ENCODE data around the gene ZMAT5. TPM values are rescaled to one million over a fixed set of nuclear protein-coding genes. Genes with fewer than 3 reads are reported as not detected.

ZMAT5 gene, protein sequence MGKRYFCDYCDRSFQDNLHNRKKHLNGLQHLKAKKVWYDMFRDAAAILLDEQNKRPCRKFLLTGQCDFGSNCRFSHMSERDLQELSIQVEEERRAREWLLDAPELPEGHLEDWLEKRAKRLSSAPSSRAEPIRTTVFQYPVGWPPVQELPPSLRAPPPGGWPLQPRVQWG
- total RNA-seq = 18.2 and 21.7 TPM in 2 replicates

DNA sequence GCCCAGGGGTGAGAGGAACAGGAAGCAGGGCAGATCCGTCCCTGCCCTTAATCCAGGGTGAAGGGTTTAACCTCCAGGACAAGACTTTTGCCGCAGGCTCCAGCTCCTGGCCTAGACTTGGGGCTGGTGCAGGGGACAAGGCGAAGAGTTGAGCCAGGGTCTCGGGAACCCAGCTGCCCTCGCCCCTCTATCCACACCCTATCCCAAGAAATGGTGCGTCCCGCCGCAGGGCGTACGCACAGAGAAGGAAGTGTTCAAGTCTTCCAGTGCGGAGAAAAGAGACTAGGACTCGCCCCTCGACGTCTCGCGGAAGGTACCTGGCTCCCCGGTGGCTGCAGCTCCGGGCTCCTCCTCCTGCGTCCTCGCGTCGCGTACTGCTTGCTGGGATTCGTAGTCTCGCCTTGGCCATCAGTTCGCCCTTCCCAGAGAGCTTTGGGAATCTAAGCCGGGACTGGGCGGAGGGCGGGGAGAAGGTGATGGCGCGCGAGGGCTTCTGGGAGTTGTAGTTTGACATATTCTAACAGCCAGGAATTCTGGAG, at the start of gene ZMAT5:
Gene ZMAT5 (minus strand): TSS at position 376 of the 539 bp plus-strand sequence. CDS start 18,463 bp downstream, outside the sequence.

DNA sequence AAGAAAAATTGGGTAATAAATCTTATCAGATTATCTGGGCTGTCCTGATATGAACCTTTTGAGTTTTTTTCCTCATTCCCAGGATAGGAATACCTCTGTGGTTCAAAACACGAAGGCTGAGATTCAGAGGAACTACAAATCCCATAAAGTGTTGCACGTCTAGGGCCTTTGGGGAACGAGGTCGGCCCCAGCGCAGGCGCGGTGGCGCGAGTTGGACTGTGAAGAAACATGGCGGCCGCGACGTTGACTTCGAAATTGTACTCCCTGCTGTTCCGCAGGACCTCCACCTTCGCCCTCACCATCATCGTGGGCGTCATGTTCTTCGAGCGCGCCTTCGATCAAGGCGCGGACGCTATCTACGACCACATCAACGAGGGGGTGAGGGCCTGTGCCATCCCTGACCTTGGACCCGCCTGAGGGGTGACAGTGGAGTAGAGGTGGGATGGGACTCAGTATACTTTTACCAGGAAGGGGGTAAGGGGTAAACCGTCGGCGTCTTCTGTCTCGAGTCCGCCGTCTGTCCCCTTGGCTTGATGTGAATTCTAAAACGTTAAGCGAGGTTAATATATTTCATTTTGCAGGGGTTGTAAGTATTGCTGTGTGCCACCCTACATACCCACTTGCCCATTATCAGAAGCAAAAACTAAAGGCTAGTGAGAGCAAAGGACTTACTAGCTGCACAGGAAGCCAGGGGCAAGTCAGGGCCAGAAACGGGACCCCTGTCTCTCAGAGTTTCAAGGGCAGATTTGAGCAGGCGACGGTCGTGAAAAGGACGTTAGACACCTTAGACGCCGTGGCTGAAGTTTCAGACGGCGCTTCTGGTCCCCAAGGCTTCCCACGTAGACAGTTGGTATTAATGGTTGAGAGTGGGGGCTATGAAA, 604 bp upstream of the ZMAT5 start, which contains the start of gene UQCR10:
Gene UQCR10 (plus strand): TSS at position 199 of the 881 bp plus-strand sequence. CDS start 30 bp downstream, at position 229.

DNA sequence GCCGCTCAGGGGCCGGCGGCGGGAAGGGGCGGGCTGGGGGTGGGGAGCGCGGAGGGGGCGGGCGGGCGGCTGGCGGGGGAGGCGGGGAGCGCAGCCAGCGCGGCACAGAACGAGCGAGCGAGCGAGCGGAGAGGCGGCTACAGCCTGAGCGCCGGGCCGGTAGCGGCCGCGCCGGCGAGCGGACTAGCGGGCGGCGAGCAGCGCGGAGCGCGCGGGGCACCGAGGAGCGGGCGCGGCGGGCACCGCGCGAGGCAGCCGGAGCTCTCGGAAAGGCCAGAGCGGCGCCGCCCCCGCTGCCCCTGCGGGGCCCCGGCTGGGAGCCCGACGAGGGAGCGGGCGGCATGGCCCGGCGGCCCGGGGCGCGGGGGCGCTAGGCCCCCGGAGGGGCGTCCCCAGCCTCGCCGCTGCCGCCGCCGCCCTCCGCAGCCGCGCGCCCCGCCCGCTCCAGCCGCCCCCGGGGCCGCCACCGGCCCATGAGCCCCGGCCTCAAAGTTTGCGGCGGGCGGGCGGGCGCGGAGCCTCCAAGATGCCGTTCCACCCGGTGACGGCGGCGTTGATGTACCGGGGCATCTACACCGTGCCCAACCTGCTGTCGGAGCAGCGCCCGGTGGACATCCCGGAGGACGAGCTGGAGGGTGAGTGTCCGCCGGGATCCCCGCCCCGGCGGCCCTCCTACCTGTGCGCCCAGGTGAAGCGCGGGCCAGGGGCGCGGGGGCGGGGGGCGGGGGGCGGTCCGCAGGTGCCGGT, 46.7 kb downstream of the ZMAT5 start, which contains the start of gene CABP7:
Gene CABP7 (plus strand): TSS at position 105 of the 747 bp plus-strand sequence. CDS start 422 bp downstream, at position 527.

Small RNA genes lying within 50 kb of the gene (small RNA-seq; reads per million reads assigned to genes)
- gene AC004882.2 = not detected
- gene RF00019 = not detected

Other genes with a start within 250 kb of the ZMAT5 start
- 44.0 and 49.3 TPM in 2 replicates for gene THOC5, start 213.2 kb downstream of the ZMAT5 start, total RNA-seq
- gene NIPSNAP1, start 185.9 kb downstream of the ZMAT5 start, total RNA-seq = 50.6 and 61.7 TPM in 2 replicates
- gene NF2, start 163.4 kb downstream of the ZMAT5 start, total RNA-seq = 120 and 124 TPM in 2 replicates
- not detected in 2 replicates for gene CABP7, start 47.0 kb downstream of the ZMAT5 start, total RNA-seq
- 35.2 and 41.4 TPM in 2 replicates for gene UQCR10, start 362 bp upstream of the ZMAT5 start, total RNA-seq
- 28.1 and 34.6 TPM in 2 replicates for gene ASCC2, start 71.3 kb upstream of the ZMAT5 start, total RNA-seq
- gene MTMR3, start 116.2 kb upstream of the ZMAT5 start, total RNA-seq = 42.1 and 57.1 TPM in 2 replicates